Spleen (tissue), 11 donors: ENCODE data around the gene BARX1. TPM values are rescaled to one million over a fixed set of nuclear protein-coding genes. Genes with fewer than 3 reads are reported as not detected.

Experiments
- DNase-seq: peaks from one replicate; pipeline ENCODE4 v3.0.0-alpha.2; 2020
- H3K27ac ChIP-seq, 8 donors: fragments of 200-600 bp; sonication (generic) in 7 of 8; 1 replicate in 4 of 8; 2 replicates in 4 of 8; pipeline versions ENCODE4 v1.5.0 to v1.8.0; 2016 to 2021; ENCODE audit warnings: inconsistent platforms in 4 of 8, mild to moderate bottlenecking in 4 of 8, moderate library complexity in 1 of 8
- H3K27me3 ChIP-seq, 7 donors: fragments of 200-600 bp; sonication (generic) in 6 of 7; replicated peaks in 1 of 7; 1 replicate in 4 of 7; 2 replicates in 3 of 7; pipeline versions ENCODE4 v1.5.0 to v1.8.0; 2016 to 2021; ENCODE audit warnings: inconsistent platforms in 3 of 7, mild to moderate bottlenecking in 1 of 7
- H3K36me3 ChIP-seq, 6 donors: fragments of 200-600 bp; sonication (generic) in 5 of 6; 1 replicate in 4 of 6; 2 replicates in 2 of 6; pipeline versions ENCODE4 v1.5.0 to v1.8.0; 2016 to 2021; ENCODE audit warnings: inconsistent platforms in 2 of 6
- H3K4me1 ChIP-seq, 6 donors: fragments of 200-600 bp; sonication (generic) in 5 of 6; 1 replicate in 3 of 6; 2 replicates in 3 of 6; pipeline versions ENCODE4 v1.5.0 to v1.8.0; 2016 to 2021; ENCODE audit warnings: inconsistent platforms in 3 of 6
- H3K4me3 ChIP-seq, 8 donors: fragments of 200-600 bp; sonication (generic) in 7 of 8; 1 replicate in 4 of 8; 2 replicates in 4 of 8; pipeline versions ENCODE4 v1.5.0 to v1.8.0; 2016 to 2021; ENCODE audit warnings: inconsistent platforms in 4 of 8, mild to moderate bottlenecking in 4 of 8, moderate library complexity in 2 of 8
- H3K9me3 ChIP-seq, 8 donors: fragments of 200-600 bp; sonication (generic) in 7 of 8; 1 replicate in 4 of 8; 2 replicates in 4 of 8; pipeline versions ENCODE4 v1.5.0 to v1.8.0; 2016 to 2021; ENCODE audit warnings: inconsistent platforms in 4 of 8
- POLR2A ChIP-seq, 3 donors: fragments of 450-650 bp; IDR thresholded peaks; one replicate each; pipeline ENCODE4 v1.5.1; 2017; ENCODE audit warnings: antibody characterized with exemption in 3 of 3, mild to moderate bottlenecking in 1 of 3
- POLR2AphosphoS5 ChIP-seq, 3 donors: sonication (generic); formaldehyde crosslinking; IDR thresholded peaks; one replicate each; pipeline ENCODE4 v1.5.1; 2017; ENCODE audit warnings: antibody characterized with exemption in 3 of 3
- WGBS, 5 donors: extraction: QIAGEN DNeasy Blood & Tissue Kit in 3 of 5; methylation state at CpG; one replicate each; pipeline versions ENCODE4 v1.1.5 to v1.1.7; 2013 to 2018; 5-methylcytosine and 5-hydroxymethylcytosine counted together
- intact Hi-C: fragments of 100-400 bp; cut with DNase I; formaldehyde crosslinking; loops from one replicate; pipeline ENCODE4 v1.15.0; 2023; ENCODE audit warnings: low total_unique reads
- polyA plus RNA-seq, 3 donors: library from polyadenylated mRNA; stranded (reverse); fragments of 200-250 nt; gene quantifications; one replicate each; pipeline ENCODE4 v1.2.1, GENCODE V29; 2013
- total RNA-seq, 7 donors: library from RNA; depleted of rRNA in 3 of 7; stranded (reverse); fragments of >200 nt in 3 of 7; fragmentation: NEBNext Ultra II Directional in 4 of 7; extraction: Animal tissue kit (Norgen Biotek cat#: 25700) in 4 of 7; gene quantifications; one replicate each; pipeline versions ENCODE4 v1.1.0 to v1.2.1, GENCODE V29; 2016 to 2021
- TF ChIP-seq, protein P1 (sequence below), 11 experiments: fragments of 200-600 bp in 7 of 11; fragments of 450-650 bp in 4 of 11; sonication (generic) in 4 of 11; IDR thresholded peaks in 8 of 11; conservative IDR thresholded peaks in 3 of 11; 1 replicate in 7 of 11; 2 replicates in 4 of 11; pipeline versions ENCODE4 v1.4.0 to v1.8.0; 2016 to 2021; ENCODE audit warnings: antibody characterized with exemption in 11 of 11, inconsistent platforms in 4 of 11, mild to moderate bottlenecking in 1 of 11
- donor health status: healthy with polysubstance abuse.
- donor health status: DM: no; HTN: no; CAD: no; lungs with moderate emphysema.
- donor health status: DM: no; HTN: no; CAD: no.
- donor health status: Bipolar disorder and iron deficiency.
- donor health status: healthy.
- donor health status: DM: no; HTN: no; CAD: no.
- donor health status: DM: yes; HTN: yes; CAD: no.

BARX1 gene
- total and polyA plus RNA-seq, 10 donors, result 0.07 to 0.21 TPM; not detected in 8

GRCh38 chr9:93968451-93969327 is 13.5 kb upstream of the BARX1 start:
- DNase-seq, result no peak
- intact Hi-C loops, result loop anchor here (10.0 kb wide), 1 partner anchor 804 kb away; no protein-coding TSS in a partner anchor
- H3K4me3 ChIP-seq, result no peak overlapping the region
- H3K9me3 ChIP-seq, result peaks cover 0 to 25% (median 20%) of the 10 kb centered on the region in 8 donors
- H3K27ac ChIP-seq, result no peak overlapping the region
- H3K4me1 ChIP-seq, result no peaks in the 10 kb centered on the region
- H3K27me3 ChIP-seq, result peaks cover 0 to 58% (median 0%) of the 10 kb centered on the region in 7 donors
- 82 to 93% (median 89%) methylated on average over 24 to 25 of the region's 25 CpGs for WGBS, 5 donors
- no peaks in the 10 kb centered on the region for H3K36me3 ChIP-seq
- TF ChIP-seq, protein P1, sequence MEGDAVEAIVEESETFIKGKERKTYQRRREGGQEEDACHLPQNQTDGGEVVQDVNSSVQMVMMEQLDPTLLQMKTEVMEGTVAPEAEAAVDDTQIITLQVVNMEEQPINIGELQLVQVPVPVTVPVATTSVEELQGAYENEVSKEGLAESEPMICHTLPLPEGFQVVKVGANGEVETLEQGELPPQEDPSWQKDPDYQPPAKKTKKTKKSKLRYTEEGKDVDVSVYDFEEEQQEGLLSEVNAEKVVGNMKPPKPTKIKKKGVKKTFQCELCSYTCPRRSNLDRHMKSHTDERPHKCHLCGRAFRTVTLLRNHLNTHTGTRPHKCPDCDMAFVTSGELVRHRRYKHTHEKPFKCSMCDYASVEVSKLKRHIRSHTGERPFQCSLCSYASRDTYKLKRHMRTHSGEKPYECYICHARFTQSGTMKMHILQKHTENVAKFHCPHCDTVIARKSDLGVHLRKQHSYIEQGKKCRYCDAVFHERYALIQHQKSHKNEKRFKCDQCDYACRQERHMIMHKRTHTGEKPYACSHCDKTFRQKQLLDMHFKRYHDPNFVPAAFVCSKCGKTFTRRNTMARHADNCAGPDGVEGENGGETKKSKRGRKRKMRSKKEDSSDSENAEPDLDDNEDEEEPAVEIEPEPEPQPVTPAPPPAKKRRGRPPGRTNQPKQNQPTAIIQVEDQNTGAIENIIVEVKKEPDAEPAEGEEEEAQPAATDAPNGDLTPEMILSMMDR (IDR thresholded peaks at IDR 0.05 in 8 of 11, conservative IDR thresholded peaks at IDR 0.05 in 3 of 11), result no peak
- TF ChIP-seq POLR2AphosphoS5 (IDR thresholded peaks at IDR 0.05) (no peak), POLR2A (IDR thresholded peaks at IDR 0.05) (no peak)

- TF ChIP-seq, protein P1 (IDR thresholded peaks at IDR 0.05 in 8 of 11, conservative IDR thresholded peaks at IDR 0.05 in 3 of 11), result no peak
- TF ChIP-seq POLR2AphosphoS5 (IDR thresholded peaks at IDR 0.05), result no peak
- TF ChIP-seq POLR2A (IDR thresholded peaks at IDR 0.05), result no peak
- Histone ChIP-seq H3K27me3 (peaks cover 0 to 72% (median 0%) of the 10 kb centered on the region in 7 donors), H3K4me3 (no peak overlapping the region), H3K9me3 (peaks cover 0 to 10% (median 6%) of the 10 kb centered on the region in 8 donors), H3K36me3 (no peaks in the 10 kb centered on the region), H3K4me1 (peaks cover 0 to 11% (median 8%) of the 10 kb centered on the region in 6 donors), H3K27ac (no peak overlapping the region)
- no peak for DNase-seq
- 81 to 91% (median 84%) methylated on average over 12 to 13 of the region's 13 CpGs for WGBS, 5 donors
- intact Hi-C loops, result loop anchor here (10.0 kb wide), 1 partner anchor 802 kb away; no protein-coding TSS in a partner anchor
Measured at GRCh38 chr9:93967020-93967803, 12.1 kb upstream of the BARX1 start.

- DNase-seq, result no peak
- peaks cover 5 to 84% (median 10%) of the 10 kb centered on the region in 7 donors for H3K27me3 ChIP-seq
- 83 to 89% (median 85%) methylated on average over 10 to 11 of the region's 11 CpGs for WGBS, 5 donors
- intact Hi-C loops, result loop anchor here (10.0 kb wide), 1 partner anchor 801 kb away; no protein-coding TSS in a partner anchor
- H3K36me3 ChIP-seq, result no peaks in the 10 kb centered on the region
- H3K4me1 ChIP-seq, result peaks cover 0 to 17% (median 9%) of the 10 kb centered on the region in 6 donors
- no peaks in the 10 kb centered on the region for H3K9me3 ChIP-seq
- TF ChIP-seq, protein P1 (IDR thresholded peaks at IDR 0.05 in 8 of 11, conservative IDR thresholded peaks at IDR 0.05 in 3 of 11), result no peak
- TF ChIP-seq POLR2AphosphoS5 (IDR thresholded peaks at IDR 0.05) (no peak), POLR2A (IDR thresholded peaks at IDR 0.05) (no peak)
- H3K27ac ChIP-seq, result no peak overlapping the region
- H3K4me3 ChIP-seq, result no peak overlapping the region
Measured at GRCh38 chr9:93965830-93966577, 10.8 kb upstream of the BARX1 start.
